Activated CD8-positive, alpha-beta memory T cell treated with anti-CD3 and anti-CD28 coated beads for 36 hours (primary cell): Measurements from ENCODE around the gene NKX2-4. TPM values are rescaled to one million over a fixed set of nuclear protein-coding genes. Genes with fewer than 3 reads are reported as not detected.
"Not testable (repeated sequence)": the region's sequence is repeated elsewhere in the genome, so short reads cannot be mapped to it uniquely, and the experiment has no call there.

Experiments used
- CTCF ChIA-PET: fragments of 350-600 bp; sonication (Branson Sonifier 250); formaldehyde crosslinking; loops from one replicate; lab custom pipeline; 2021; ENCODE audit warnings: antibody characterized with exemption; lab: Charles Lee
- POLR2A ChIA-PET: fragments of 350-600 bp; sonication (Branson Sonifier 250); formaldehyde crosslinking; loops from one replicate; lab custom pipeline; 2021; ENCODE audit warnings: antibody characterized with exemption; lab: Charles Lee
- total RNA-seq, 2 experiments: library from RNA; stranded (reverse); gene quantifications; one replicate each; pipeline ENCODE4 v1.2.3, GENCODE V29; 2021

The NKX2-4 gene
- total RNA-seq, 2 experiments from 2014 or later: not detected

GRCh38 chr20:21371193-21371592 is 26.1 kb downstream of the NKX2-4 start:
- ChIA-PET CTCF (interaction anchor here (0.8 kb wide), 1 partner anchor 135 kb away, joined by 5 read pairs; no protein-coding TSS in a partner anchor), POLR2A (no interaction called here)

DNA sequence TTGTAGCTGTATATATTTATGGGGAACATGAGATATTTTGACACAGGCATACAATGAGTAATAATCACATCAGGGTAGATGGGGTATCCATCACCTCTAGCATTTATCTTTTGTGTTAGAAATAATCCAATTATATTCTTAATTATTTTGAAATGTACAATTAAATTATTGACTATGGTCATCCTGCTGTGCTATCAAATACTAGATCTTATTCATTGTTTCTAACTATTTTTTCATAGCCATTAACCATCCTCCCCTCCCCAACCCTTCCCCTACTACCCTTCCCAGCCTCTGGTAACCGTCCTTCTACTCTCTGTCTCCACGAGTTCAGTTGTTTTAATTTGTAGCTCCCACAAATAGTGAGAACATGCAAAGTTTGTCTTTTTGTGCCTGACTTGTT is 28.5 kb downstream of the NKX2-4 start:
- POLR2A ChIA-PET: no interaction called here
- CTCF ChIA-PET: no interaction called here

GRCh38 chr20:21366273-21366672 is 31.1 kb downstream of the NKX2-4 start:
- CTCF ChIA-PET, POLR2A ChIA-PET: not testable (repeated sequence)

DNA sequence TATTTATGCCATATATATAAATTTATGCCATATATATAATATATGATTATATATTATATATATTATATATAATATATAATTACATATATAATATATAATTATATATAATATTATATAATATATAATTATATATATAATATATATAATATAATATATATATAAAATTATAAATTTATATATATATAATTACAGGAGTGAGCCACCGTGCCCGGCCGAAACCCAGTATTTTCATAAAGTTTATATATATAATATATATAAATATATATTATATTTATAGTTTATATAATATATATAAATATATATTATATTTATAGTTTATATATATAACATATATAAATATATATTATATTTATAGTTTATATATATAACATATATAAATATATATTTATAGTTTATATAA is 31.6 kb downstream of the NKX2-4 start:
- POLR2A ChIA-PET: no interaction called here

GRCh38 chr20:21364413-21364812 is 32.9 kb downstream of the NKX2-4 start:
- CTCF ChIA-PET: no interaction called here
- POLR2A ChIA-PET: no interaction called here

More for the DNA sequence above, 31.6 kb downstream of the NKX2-4 start:
- CTCF ChIA-PET: no interaction called here

- ChIA-PET POLR2A (no interaction called here), CTCF (no interaction called here)
These were observed 36.1 kb downstream of the NKX2-4 start for GRCh38 chr20:21361266-21361665.

GRCh38 chr20:21360705-21361104 is 36.6 kb downstream of the NKX2-4 start:
- ChIA-PET POLR2A (no interaction called here), CTCF (no interaction called here)

DNA sequence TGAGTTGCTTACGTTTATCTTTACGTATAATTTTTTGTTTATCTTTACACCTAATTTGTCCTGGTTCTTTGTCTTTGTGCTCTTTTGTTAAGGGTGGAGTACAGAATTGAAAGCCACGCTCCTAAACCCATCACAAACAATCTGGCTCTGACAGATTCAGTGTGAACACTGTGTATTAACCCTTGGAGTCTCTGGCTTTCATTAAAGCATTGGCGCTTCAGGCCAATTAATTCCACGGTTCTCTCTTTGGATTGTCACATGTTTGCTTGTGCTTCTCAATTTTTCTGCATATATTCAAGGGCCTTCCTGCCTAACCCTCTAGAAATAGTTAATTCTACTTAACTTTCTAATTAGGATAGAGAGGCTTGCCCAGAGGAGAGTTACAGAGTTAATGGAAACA is 38.6 kb downstream of the NKX2-4 start:
- ChIA-PET POLR2A (no interaction called here), CTCF (no interaction called here)

DNA sequence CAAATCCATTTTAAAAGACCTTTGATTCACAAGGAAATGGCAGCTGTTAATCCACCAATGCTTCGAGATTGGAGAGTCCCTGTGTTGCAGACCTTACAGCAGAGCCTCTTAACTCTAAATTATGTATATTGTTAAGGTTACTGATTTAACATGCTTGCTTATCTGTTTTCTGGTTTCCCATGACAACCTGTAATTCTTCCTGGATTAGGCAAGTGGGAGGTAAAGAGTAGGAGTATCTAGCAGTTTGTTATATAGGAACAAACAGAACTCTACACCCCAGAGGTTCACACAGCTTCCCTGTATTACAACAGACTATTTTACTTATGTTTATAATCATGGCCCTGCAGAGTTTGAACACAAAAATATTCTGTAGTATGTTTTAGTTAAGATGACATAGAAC is 39.5 kb downstream of the NKX2-4 start:
- CTCF ChIA-PET: no interaction called here

GRCh38 chr20:21356386-21356785 is 40.9 kb downstream of the NKX2-4 start:
- ChIA-PET POLR2A (no interaction called here), CTCF (no interaction called here)

More for the DNA sequence above, 39.5 kb downstream of the NKX2-4 start:
- POLR2A ChIA-PET: no interaction called here

DNA sequence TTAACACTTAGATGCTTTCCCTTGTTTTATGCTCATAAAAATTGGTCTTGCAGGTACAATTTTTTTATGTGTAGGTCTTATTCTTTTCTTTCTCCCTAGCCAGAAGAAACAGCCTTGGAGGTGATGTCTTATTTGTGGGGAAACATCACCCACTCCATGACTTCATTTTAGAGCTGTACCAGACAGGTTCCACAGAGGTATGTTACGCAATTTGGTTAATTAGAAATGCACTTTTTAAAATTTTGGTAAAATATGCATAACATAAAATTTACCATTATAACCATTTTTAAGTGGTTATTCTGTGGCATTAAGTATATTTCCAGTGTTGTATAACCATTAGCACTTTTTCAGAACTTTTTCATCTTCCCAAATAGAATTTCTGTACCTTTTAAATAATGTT is 41.3 kb downstream of the NKX2-4 start:
- POLR2A ChIA-PET: no interaction called here

DNA sequence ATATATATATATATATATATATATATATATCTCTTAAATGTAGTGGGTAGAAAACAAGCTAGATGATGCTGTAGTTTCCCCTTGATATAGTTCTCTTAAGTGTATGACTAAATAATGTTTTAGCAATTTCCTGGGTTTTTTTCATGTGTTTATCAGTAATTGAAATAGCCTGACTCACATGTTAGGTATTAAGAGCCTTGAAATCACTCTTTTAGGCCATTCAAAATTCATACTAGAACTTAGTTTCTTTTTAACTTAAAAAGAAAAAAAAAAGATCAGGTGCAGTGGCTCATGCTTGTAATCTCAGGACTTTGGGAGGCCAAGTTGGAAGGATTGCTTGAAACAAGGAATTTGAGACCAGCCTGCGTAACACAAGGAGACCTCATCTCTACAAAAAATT is 44.1 kb downstream of the NKX2-4 start:
- ChIA-PET POLR2A (interaction anchor here (0.9 kb wide), 1 partner anchor 30 kb away, joined by 3 read pairs; no protein-coding TSS in a partner anchor), CTCF (no interaction called here)

More for the DNA sequence above, 41.3 kb downstream of the NKX2-4 start:
- CTCF ChIA-PET: no interaction called here

GRCh38 chr20:21352703-21353102 is 44.6 kb downstream of the NKX2-4 start:
- CTCF ChIA-PET: no interaction called here
- POLR2A ChIA-PET: interaction anchor here (0.9 kb wide), 1 partner anchor 30 kb away, joined by 3 read pairs; no protein-coding TSS in a partner anchor

Other genes starting within 250 kb of the NKX2-4 start
- 10 to 100 TPM; 93.9 to 95.0 TPM for gene XRN2, start 94.2 kb downstream of the NKX2-4 start, total RNA-seq
- gene NKX2-2, start 116.5 kb upstream of the NKX2-4 start, total RNA-seq: not detected